Measurements from ENCODE around the gene CEP131.

The CEP131 gene

GRCh38 chr17:81196505-81197408, 26.0 kb downstream of the CEP131 start:
- no peak overlapping the region for H3K4me3 ChIP-seq (replicated peaks; ENCODE audit: low read depth, low read length)
- DNase-seq (ENCODE audit: low read depth): no peak
- TF ChIP-seq CTCF (IDR thresholded peaks at IDR 0.05; ENCODE audit: low read length, missing control alignments): no peak

- TF ChIP-seq CTCF (IDR thresholded peaks at IDR 0.05; ENCODE audit: low read length, missing control alignments): no peak
- DNase-seq (ENCODE audit: low read depth): no peak
- H3K4me3 ChIP-seq (replicated peaks; ENCODE audit: low read depth, low read length): no peak overlapping the region
Measured at GRCh38 chr17:81195941-81196495, 26.7 kb downstream of the CEP131 start.

- DNase-seq (ENCODE audit: low read depth): no peak
- no peak overlapping the region for H3K4me3 ChIP-seq (replicated peaks; ENCODE audit: low read depth, low read length)
- no peak for TF ChIP-seq CTCF (IDR thresholded peaks at IDR 0.05; ENCODE audit: low read length, missing control alignments)
Measured at GRCh38 chr17:81194941-81195901, 27.5 kb downstream of the CEP131 start.

- no peak for DNase-seq (ENCODE audit: low read depth)
- no peak overlapping the region for H3K4me3 ChIP-seq (replicated peaks; ENCODE audit: low read depth, low read length)
- TF ChIP-seq CTCF (IDR thresholded peaks at IDR 0.05; ENCODE audit: low read length, missing control alignments): no peak
Measured at GRCh38 chr17:81194225-81194760, 28.5 kb downstream of the CEP131 start.

- TF ChIP-seq CTCF (IDR thresholded peaks at IDR 0.05; ENCODE audit: low read length, missing control alignments): no peak
- no peak for DNase-seq (ENCODE audit: low read depth)
- no peak overlapping the region for H3K4me3 ChIP-seq (replicated peaks; ENCODE audit: low read depth, low read length)
Measured at GRCh38 chr17:81193470-81194224, 29.1 kb downstream of the CEP131 start.

- no peak for DNase-seq (ENCODE audit: low read depth)
- no peak for TF ChIP-seq CTCF (IDR thresholded peaks at IDR 0.05; ENCODE audit: low read length, missing control alignments)
- H3K4me3 ChIP-seq (replicated peaks; ENCODE audit: low read depth, low read length): no peak overlapping the region
Measured at GRCh38 chr17:81193051-81193410, 29.7 kb downstream of the CEP131 start.

Measured in fibroblast of pulmonary artery (primary cell).